ENCODE data around the gene TIFAB.

Gene TIFAB

DNA sequence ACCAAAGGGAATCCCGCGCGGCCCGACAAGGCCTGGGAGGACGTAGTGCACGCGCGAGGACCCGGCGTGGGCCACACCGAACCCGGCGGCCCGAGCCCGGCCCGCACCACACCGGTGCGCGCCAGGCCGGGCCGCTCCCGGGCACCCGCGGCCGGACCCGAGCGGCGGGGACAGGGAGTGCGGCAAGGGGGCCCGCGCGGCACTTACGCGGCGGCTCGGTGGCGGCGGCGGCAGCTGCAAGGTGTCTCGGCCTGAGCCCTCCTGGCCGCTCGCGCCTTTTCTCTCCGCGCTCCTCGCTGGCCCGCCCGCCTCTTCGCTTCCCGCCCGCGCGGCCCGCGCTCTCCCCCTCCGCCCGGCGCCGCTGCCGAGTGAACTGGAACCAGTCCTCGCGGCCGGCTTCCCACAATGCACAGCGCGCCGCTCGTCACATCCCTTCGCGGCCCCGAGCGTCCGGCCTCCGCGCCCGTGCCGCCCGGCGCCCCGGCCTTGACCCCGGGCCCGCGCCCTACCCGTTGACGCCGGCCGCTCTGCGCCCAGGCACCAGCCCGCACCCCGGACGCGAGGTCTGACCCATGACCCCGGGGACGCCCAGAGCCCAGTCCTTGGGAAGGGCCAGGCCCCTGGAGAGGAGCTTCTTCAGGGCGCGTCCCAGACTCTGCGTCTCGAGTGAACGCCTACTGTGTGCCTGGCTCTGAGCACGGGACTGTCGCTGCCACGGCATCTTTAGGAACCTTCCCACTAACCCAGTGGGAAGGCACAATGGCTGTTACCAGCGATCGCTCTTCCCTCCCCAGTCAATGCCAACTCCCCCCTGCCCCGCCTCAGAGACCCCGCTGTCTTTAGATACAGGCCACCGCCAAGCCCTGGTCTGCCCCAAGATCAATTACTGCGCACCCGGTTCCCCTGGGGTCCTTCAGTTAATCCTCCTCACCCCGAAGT is 53.0 kb downstream of the TIFAB start, which contains the start of gene MACROH2A1 (continued):
- TF ChIP-seq ZFP3 (tag by site-specific recombination; IDR thresholded peaks at IDR 0.05; ENCODE audit: low read depth): no peak
- TF ChIP-seq, protein P1, sequence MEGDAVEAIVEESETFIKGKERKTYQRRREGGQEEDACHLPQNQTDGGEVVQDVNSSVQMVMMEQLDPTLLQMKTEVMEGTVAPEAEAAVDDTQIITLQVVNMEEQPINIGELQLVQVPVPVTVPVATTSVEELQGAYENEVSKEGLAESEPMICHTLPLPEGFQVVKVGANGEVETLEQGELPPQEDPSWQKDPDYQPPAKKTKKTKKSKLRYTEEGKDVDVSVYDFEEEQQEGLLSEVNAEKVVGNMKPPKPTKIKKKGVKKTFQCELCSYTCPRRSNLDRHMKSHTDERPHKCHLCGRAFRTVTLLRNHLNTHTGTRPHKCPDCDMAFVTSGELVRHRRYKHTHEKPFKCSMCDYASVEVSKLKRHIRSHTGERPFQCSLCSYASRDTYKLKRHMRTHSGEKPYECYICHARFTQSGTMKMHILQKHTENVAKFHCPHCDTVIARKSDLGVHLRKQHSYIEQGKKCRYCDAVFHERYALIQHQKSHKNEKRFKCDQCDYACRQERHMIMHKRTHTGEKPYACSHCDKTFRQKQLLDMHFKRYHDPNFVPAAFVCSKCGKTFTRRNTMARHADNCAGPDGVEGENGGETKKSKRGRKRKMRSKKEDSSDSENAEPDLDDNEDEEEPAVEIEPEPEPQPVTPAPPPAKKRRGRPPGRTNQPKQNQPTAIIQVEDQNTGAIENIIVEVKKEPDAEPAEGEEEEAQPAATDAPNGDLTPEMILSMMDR (tag by site-specific recombination; IDR thresholded peaks at IDR 0.05): no peak
- TF ChIP-seq ZNF658 (tag by site-specific recombination; IDR thresholded peaks at IDR 0.05): no peak
- TF ChIP-seq ZFP69B (tag by site-specific recombination; IDR thresholded peaks at IDR 0.05): no peak
- no peak for TF ChIP-seq EGR2 (tag by site-specific recombination; IDR thresholded peaks at IDR 0.05; ENCODE audit: low read depth)
- TF ChIP-seq ZNF544 (tag by site-specific recombination; IDR thresholded peaks at IDR 0.05): no peak
- TF ChIP-seq HOXD13 (CRISPR knock-in tag; IDR thresholded peaks at IDR 0.05; ENCODE audit: borderline replicate concordance): no peak
- TF ChIP-seq ZNF394 (tag by site-specific recombination; IDR thresholded peaks at IDR 0.05; ENCODE audit: borderline replicate concordance): no peak
- TF ChIP-seq YY1 (tag by site-specific recombination; IDR thresholded peaks at IDR 0.05): peak; percentile 34; the same call in 1 of the 2 replicates
- TF ChIP-seq ZNF677 (tag by site-specific recombination; IDR thresholded peaks at IDR 0.05): no peak; the same call in 1 of the 2 replicates
- TF ChIP-seq, protein P2, sequence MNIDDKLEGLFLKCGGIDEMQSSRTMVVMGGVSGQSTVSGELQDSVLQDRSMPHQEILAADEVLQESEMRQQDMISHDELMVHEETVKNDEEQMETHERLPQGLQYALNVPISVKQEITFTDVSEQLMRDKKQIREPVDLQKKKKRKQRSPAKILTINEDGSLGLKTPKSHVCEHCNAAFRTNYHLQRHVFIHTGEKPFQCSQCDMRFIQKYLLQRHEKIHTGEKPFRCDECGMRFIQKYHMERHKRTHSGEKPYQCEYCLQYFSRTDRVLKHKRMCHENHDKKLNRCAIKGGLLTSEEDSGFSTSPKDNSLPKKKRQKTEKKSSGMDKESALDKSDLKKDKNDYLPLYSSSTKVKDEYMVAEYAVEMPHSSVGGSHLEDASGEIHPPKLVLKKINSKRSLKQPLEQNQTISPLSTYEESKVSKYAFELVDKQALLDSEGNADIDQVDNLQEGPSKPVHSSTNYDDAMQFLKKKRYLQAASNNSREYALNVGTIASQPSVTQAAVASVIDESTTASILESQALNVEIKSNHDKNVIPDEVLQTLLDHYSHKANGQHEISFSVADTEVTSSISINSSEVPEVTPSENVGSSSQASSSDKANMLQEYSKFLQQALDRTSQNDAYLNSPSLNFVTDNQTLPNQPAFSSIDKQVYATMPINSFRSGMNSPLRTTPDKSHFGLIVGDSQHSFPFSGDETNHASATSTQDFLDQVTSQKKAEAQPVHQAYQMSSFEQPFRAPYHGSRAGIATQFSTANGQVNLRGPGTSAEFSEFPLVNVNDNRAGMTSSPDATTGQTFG (tag by site-specific recombination; IDR thresholded peaks at IDR 0.05; ENCODE audit: borderline replicate concordance): no peak
- TF ChIP-seq, protein P3, sequence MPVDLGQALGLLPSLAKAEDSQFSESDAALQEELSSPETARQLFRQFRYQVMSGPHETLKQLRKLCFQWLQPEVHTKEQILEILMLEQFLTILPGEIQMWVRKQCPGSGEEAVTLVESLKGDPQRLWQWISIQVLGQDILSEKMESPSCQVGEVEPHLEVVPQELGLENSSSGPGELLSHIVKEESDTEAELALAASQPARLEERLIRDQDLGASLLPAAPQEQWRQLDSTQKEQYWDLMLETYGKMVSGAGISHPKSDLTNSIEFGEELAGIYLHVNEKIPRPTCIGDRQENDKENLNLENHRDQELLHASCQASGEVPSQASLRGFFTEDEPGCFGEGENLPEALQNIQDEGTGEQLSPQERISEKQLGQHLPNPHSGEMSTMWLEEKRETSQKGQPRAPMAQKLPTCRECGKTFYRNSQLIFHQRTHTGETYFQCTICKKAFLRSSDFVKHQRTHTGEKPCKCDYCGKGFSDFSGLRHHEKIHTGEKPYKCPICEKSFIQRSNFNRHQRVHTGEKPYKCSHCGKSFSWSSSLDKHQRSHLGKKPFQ (tag by site-specific recombination; IDR thresholded peaks at IDR 0.05): no peak
- TF ChIP-seq ZNF776 (tag by site-specific recombination; IDR thresholded peaks at IDR 0.05; ENCODE audit: borderline replicate concordance): no peak
- TF ChIP-seq SCRT2 (tag by site-specific recombination; IDR thresholded peaks at IDR 0.05): no peak
- TF ChIP-seq SETDB1 (IDR thresholded peaks at IDR 0.05; ENCODE audit: insufficient read length, low read length): no peak
- no peak for TF ChIP-seq ZNF548 (tag by site-specific recombination; IDR thresholded peaks at IDR 0.05)
- TF ChIP-seq GLIS2 (tag by site-specific recombination; IDR thresholded peaks at IDR 0.05): no peak
- TF ChIP-seq ZNF747 (tag by site-specific recombination; IDR thresholded peaks at IDR 0.05): no peak
- TF ChIP-seq ZFP41 (tag by site-specific recombination; IDR thresholded peaks at IDR 0.05; ENCODE audit: borderline replicate concordance): no peak
- no peak for TF ChIP-seq ZNF16 (tag by site-specific recombination; IDR thresholded peaks at IDR 0.05; ENCODE audit: low read depth)
- no peak for TF ChIP-seq ZNF112 (tag by site-specific recombination; IDR thresholded peaks at IDR 0.05)
- no peak for TF ChIP-seq YY2 (tag by site-specific recombination; IDR thresholded peaks at IDR 0.05)
- TF ChIP-seq, protein P4, sequence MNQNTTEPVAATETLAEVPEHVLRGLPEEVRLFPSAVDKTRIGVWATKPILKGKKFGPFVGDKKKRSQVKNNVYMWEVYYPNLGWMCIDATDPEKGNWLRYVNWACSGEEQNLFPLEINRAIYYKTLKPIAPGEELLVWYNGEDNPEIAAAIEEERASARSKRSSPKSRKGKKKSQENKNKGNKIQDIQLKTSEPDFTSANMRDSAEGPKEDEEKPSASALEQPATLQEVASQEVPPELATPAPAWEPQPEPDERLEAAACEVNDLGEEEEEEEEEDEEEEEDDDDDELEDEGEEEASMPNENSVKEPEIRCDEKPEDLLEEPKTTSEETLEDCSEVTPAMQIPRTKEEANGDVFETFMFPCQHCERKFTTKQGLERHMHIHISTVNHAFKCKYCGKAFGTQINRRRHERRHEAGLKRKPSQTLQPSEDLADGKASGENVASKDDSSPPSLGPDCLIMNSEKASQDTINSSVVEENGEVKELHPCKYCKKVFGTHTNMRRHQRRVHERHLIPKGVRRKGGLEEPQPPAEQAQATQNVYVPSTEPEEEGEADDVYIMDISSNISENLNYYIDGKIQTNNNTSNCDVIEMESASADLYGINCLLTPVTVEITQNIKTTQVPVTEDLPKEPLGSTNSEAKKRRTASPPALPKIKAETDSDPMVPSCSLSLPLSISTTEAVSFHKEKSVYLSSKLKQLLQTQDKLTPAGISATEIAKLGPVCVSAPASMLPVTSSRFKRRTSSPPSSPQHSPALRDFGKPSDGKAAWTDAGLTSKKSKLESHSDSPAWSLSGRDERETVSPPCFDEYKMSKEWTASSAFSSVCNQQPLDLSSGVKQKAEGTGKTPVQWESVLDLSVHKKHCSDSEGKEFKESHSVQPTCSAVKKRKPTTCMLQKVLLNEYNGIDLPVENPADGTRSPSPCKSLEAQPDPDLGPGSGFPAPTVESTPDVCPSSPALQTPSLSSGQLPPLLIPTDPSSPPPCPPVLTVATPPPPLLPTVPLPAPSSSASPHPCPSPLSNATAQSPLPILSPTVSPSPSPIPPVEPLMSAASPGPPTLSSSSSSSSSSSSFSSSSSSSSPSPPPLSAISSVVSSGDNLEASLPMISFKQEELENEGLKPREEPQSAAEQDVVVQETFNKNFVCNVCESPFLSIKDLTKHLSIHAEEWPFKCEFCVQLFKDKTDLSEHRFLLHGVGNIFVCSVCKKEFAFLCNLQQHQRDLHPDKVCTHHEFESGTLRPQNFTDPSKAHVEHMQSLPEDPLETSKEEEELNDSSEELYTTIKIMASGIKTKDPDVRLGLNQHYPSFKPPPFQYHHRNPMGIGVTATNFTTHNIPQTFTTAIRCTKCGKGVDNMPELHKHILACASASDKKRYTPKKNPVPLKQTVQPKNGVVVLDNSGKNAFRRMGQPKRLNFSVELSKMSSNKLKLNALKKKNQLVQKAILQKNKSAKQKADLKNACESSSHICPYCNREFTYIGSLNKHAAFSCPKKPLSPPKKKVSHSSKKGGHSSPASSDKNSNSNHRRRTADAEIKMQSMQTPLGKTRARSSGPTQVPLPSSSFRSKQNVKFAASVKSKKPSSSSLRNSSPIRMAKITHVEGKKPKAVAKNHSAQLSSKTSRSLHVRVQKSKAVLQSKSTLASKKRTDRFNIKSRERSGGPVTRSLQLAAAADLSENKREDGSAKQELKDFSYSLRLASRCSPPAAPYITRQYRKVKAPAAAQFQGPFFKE (tag by site-specific recombination; IDR thresholded peaks at IDR 0.05; ENCODE audit: borderline replicate concordance): no peak
- peak; percentile 86 for TF ChIP-seq ZSCAN30 (tag by site-specific recombination; IDR thresholded peaks at IDR 0.05)
- TF ChIP-seq OVOL3 (tag by site-specific recombination; IDR thresholded peaks at IDR 0.05): no peak
- TF ChIP-seq IKZF3 (tag by site-specific recombination; IDR thresholded peaks at IDR 0.05): no peak
- TF ChIP-seq ZNF530 (tag by site-specific recombination; IDR thresholded peaks at IDR 0.05; ENCODE audit: low read depth): no peak
- no peak for TF ChIP-seq ZNF560 (tag by site-specific recombination; IDR thresholded peaks at IDR 0.05; ENCODE audit: borderline replicate concordance)
- TF ChIP-seq GLI2 (tag by site-specific recombination; IDR thresholded peaks at IDR 0.05; ENCODE audit: borderline replicate concordance, low read depth): no peak
